ENCODE measurements around the gene SELENOW. TPM values are rescaled to one million over a fixed set of nuclear protein-coding genes. Genes with fewer than 3 reads are reported as not detected.

The SELENOW gene
- total RNA-seq, 3 donors from 2014 or later = 297 to 525 (median 450) TPM

DNA sequence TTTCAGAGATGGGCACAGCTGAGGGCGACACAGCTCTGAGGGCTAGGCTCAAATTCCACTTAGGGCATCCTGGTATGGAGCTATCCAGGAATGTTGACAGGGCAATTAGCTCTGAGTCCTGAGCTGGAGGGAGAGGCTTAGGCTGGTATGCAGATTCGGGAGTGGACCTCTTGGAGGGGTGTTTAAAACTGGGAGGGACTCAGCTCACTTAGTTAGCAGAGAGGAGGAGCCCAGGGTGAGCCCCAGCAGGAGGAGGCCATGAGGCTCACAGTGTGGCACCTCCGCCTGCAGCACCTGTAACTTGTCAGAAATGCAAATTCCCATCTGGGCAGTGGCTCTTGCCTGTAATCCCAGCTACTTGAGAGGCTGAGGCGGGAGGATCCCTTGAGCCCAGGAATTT is 43.4 kb upstream of the SELENOW start:
- no peaks in the 10 kb centered on the region for H3K4me1 ChIP-seq
- DNase-seq (ENCODE audit: low spot score in 2 of 2) = no peak
- no peaks in the 10 kb centered on the region for H3K9me3 ChIP-seq
- no peaks in the 10 kb centered on the region for H3K27me3 ChIP-seq
- no peaks in the 10 kb centered on the region for H3K36me3 ChIP-seq
- intact Hi-C loops (cut with DNase I; ENCODE audit: low total_unique reads) = no loop called here
- peak overlapping the region in 1 of 2 donors; percentile 28 for H3K27ac ChIP-seq
- TF ChIP-seq POLR2AphosphoS5 (IDR thresholded peaks at IDR 0.05) (no peak), CTCF (IDR thresholded peaks at IDR 0.05) (no peak), POLR2A (IDR thresholded peaks at IDR 0.05) (no peak)
- no peak overlapping the region for H3K4me3 ChIP-seq

DNA sequence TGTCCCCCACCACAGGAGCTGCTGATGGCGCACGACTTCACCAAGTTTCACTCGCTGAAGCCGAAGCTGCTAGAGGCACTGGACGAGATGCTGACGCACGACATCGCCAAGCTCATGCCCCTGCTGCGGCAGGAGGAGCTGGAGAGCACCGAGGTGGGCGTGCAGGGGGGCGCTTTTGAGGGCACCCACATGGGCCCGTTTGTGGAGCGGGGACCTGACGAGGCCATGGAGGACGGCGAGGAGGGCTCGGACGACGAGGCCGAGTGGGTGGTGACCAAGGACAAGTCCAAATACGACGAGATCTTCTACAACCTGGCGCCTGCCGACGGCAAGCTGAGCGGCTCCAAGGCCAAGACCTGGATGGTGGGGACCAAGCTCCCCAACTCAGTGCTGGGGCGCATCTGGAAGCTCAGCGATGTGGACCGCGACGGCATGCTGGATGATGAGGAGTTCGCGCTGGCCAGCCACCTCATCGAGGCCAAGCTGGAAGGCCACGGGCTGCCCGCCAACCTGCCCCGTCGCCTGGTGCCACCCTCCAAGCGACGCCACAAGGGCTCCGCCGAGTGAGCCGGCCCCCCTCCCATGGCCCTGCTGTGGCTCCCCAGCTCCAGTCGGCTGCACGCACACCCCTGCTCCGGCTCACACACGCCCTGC is 37.5 kb upstream of the SELENOW start:
- TF ChIP-seq POLR2AphosphoS5 (IDR thresholded peaks at IDR 0.05) (no peak), CTCF (IDR thresholded peaks at IDR 0.05) (no peak), POLR2A (IDR thresholded peaks at IDR 0.05) (no peak)
- no peak overlapping the region for H3K4me3 ChIP-seq
- H3K27me3 ChIP-seq = no peaks in the 10 kb centered on the region
- intact Hi-C loops (cut with DNase I; ENCODE audit: low total_unique reads) = no loop called here
- H3K27ac ChIP-seq = peak overlapping the region; percentile 99
- peaks cover 0 to 8% of the 10 kb centered on the region in 2 donors for H3K4me1 ChIP-seq
- no peak for DNase-seq (ENCODE audit: low spot score in 2 of 2)
- no peaks in the 10 kb centered on the region for H3K36me3 ChIP-seq
- H3K9me3 ChIP-seq = no peaks in the 10 kb centered on the region

GRCh38 chr19:47741544-47742140 is 36.9 kb upstream of the SELENOW start:
- DNase-seq (ENCODE audit: low spot score in 2 of 2) = no peak
- TF ChIP-seq CTCF (IDR thresholded peaks at IDR 0.05) (no peak), POLR2AphosphoS5 (IDR thresholded peaks at IDR 0.05) (no peak), POLR2A (IDR thresholded peaks at IDR 0.05) (no peak)
- Histone ChIP-seq H3K4me3 (no peak overlapping the region), H3K4me1 (peaks cover 0 to 12% of the 10 kb centered on the region in 2 donors), H3K27me3 (no peaks in the 10 kb centered on the region), H3K36me3 (no peaks in the 10 kb centered on the region), H3K9me3 (no peaks in the 10 kb centered on the region), H3K27ac (peak overlapping the region; percentile 99)
- intact Hi-C loops (cut with DNase I; ENCODE audit: low total_unique reads) = no loop called here

GRCh38 chr19:47742634-47743033 is 35.9 kb upstream of the SELENOW start:
- Histone ChIP-seq H3K4me3 (peak overlapping the region; percentile 30 to 65 (median 49)), H3K9me3 (no peaks in the 10 kb centered on the region), H3K36me3 (no peaks in the 10 kb centered on the region), H3K27ac (peak overlapping the region; percentile 99), H3K4me1 (peaks cover 0 to 15% of the 10 kb centered on the region in 2 donors), H3K27me3 (no peaks in the 10 kb centered on the region)
- intact Hi-C loops (cut with DNase I; ENCODE audit: low total_unique reads) = loop anchor here (1.0 kb wide), 1 partner anchor 29 kb away; the partner anchor contains the start of gene EHD2
- no peak for TF ChIP-seq POLR2A (IDR thresholded peaks at IDR 0.05)
- no peak for TF ChIP-seq CTCF (IDR thresholded peaks at IDR 0.05)
- TF ChIP-seq POLR2AphosphoS5 (IDR thresholded peaks at IDR 0.05) = no peak
- DNase-seq (ENCODE audit: low spot score in 2 of 2) = peak in 1 of 2 donors; percentile 33

All from breast epithelium (tissue), 4 donors.